Heart left ventricle (tissue), 16 donors: ENCODE measurements around the gene ACOX1. TPM values are rescaled to one million over a fixed set of nuclear protein-coding genes. Genes with fewer than 3 reads are reported as not detected.
A peak's percentile ranks its signal among the peaks of the same experiment; 100 is the strongest.

Experiments
- ATAC-seq, 4 donors: fragments of 200-7000 bp; cut with Tn5 transposase; one replicate each; pipeline ENCODE4 v1.9.1; 2020 to 2022; ENCODE audit warnings: moderate library complexity in 4 of 4, mild to moderate bottlenecking in 3 of 4, moderate number of reproducible peaks in 1 of 4
- DNase-seq, 5 donors: peaks; one replicate each; pipeline ENCODE4 v3.0.0-alpha.2; 2020
- H3K27ac ChIP-seq, 12 donors: fragments of 200-600 bp; sonication (generic) in 4 of 12; one replicate each; pipeline versions ENCODE4 v1.5.0 to v1.8.0; 2016 to 2022; ENCODE audit warnings: mild to moderate bottlenecking in 2 of 12
- H3K27me3 ChIP-seq, 9 donors: fragments of 200-600 bp; sonication (generic) in 2 of 9; one replicate each; pipeline versions ENCODE4 v1.5.1 to v1.8.0; 2016 to 2022; ENCODE audit warnings: mild to moderate bottlenecking in 3 of 9
- H3K36me3 ChIP-seq, 9 donors: fragments of 200-600 bp; sonication (generic) in 2 of 9; one replicate each; pipeline versions ENCODE4 v1.5.0 to v1.8.0; 2018 to 2022; ENCODE audit warnings: mild to moderate bottlenecking in 2 of 9
- H3K4me1 ChIP-seq, 12 donors: fragments of 200-600 bp; sonication (generic) in 4 of 12; one replicate each; pipeline versions ENCODE4 v1.5.0 to v1.8.0; 2016 to 2022; ENCODE audit warnings: mild to moderate bottlenecking in 3 of 12
- H3K4me3 ChIP-seq, 12 donors: fragments of 200-600 bp; sonication (generic) in 4 of 12; one replicate each; pipeline versions ENCODE4 v1.5.0 to v1.8.0; 2017 to 2022; ENCODE audit warnings: mild to moderate bottlenecking in 9 of 12, moderate library complexity in 4 of 12
- H3K9me3 ChIP-seq, 12 donors: fragments of 200-600 bp; sonication (generic) in 4 of 12; one replicate each; pipeline versions ENCODE4 v1.5.0 to v1.8.0; 2016 to 2022; ENCODE audit warnings: mild to moderate bottlenecking in 1 of 12
- CTCF ChIP-seq, 12 donors: fragments of 200-600 bp; sonication (generic) in 4 of 12; IDR thresholded peaks; one replicate each; pipeline versions ENCODE4 v1.5.0 to v1.8.0; 2018 to 2022; ENCODE audit warnings: antibody characterized with exemption in 12 of 12, mild to moderate bottlenecking in 5 of 12
- POLR2A ChIP-seq, 2 donors: fragments of 450-650 bp; IDR thresholded peaks; one replicate each; pipeline ENCODE4 v1.6.1; 2017; ENCODE audit warnings: antibody characterized with exemption in 2 of 2, mild to moderate bottlenecking in 2 of 2, moderate library complexity in 2 of 2
- WGBS, 4 donors: extraction: QIAGEN DNeasy Blood & Tissue Kit in 2 of 4; methylation state at CpG; one replicate each; pipeline versions ENCODE4 v1.1.5 to v1.1.7; 2013 to 2018; 5-methylcytosine and 5-hydroxymethylcytosine counted together
- intact Hi-C, 10 donors: fragments of 100-400 bp; cut with DNase I; formaldehyde crosslinking; loops; one replicate each; pipeline versions ENCODE4 v1.11.1 to v1.14.2; 2022
- long read RNA-seq, 3 donors: library from polyadenylated mRNA; unstranded; transcript quantifications; one replicate each; pipeline ENCODE4 v2.0.0, GENCODE V29; 2020 to 2021
- polyA plus RNA-seq, 2 donors: library from polyadenylated mRNA; stranded (reverse); fragments of 200-250 nt; gene quantifications; one replicate each; pipeline ENCODE4 v1.2.3, GENCODE V29; 2013
- total RNA-seq, 9 donors: library from RNA; depleted of rRNA in 2 of 9; stranded (reverse); fragments of >200 nt in 2 of 9; fragmentation: NEBNext Ultra II Directional in 3 of 9; extraction: Animal tissue kit (Norgen Biotek cat#: 25700) in 3 of 9; gene quantifications; one replicate each; pipeline versions ENCODE4 v1.1.0 to v1.2.4, GENCODE V29; 2016 to 2023
- donor health status: ischemic (EF 13 %, LVEDD 7.1; RV severe dilation, severe dysfunction).
- donor health status: healthy with polysubstance abuse.
- donor health status: DM: no; HTN: yes; CAD: no.
- donor health status: DM: no; HTN: no; CAD: no.
- donor health status: ischemic (EF 25% LVEDD 6.9; RV normal size, moderate dysfunction).
- donor health status: ischemic (EF 25% LVEDD 5.7; RV mildly dilated, moderate dysfunction).
- donor health status: healthy.
- donor health status: DM: yes; HTN: yes; CAD: no.
- donor health status: ischemic (EF 35%, LVEDD 5.7; RV mildly dilated, moderate dysfunction).
- donor health status: nonischemic (EF 11% LVEDD 7.7; RV severe dilation, severe dysfunction).
- donor health status: DM: yes; HTN: yes; CAD: no.
- donor health status: PGD.
- donor health status: ischemic (EF 29% LVEDD 5.4; RV normal size, mild dysfunction).
- donor health status: nonischemic (EF 23%, LVEDD 6.1; RV moderate dilation, normal function).

ACOX1 gene
- total RNA-seq = 100 to 1,000 TPM in 2 of 9 donors, 10 to 100 TPM in 7; 65.5 to 117 (median 84.8) TPM
- polyA plus RNA-seq = 10 to 100 TPM; 19.5 to 28.7 TPM
- long read RNA-seq, donor 1, full-length matches to known transcripts = 65 of 87 reads
- long read RNA-seq, donor 1, partial matches to known transcripts = 5 of 87 reads
- long read RNA-seq, donor 1, other reads (novel, unspliced or antisense) = 17 of 87 reads
- long read RNA-seq, donor 2, full-length matches to known transcripts = 158 of 190 reads
- long read RNA-seq, donor 2, partial matches to known transcripts = 9 of 190 reads
- long read RNA-seq, donor 2, other reads (novel, unspliced or antisense) = 23 of 190 reads
- long read RNA-seq, donor 3, full-length matches to known transcripts = 61 of 74 reads
- long read RNA-seq, donor 3, partial matches to known transcripts = 3 of 74 reads
- long read RNA-seq, donor 3, other reads (novel, unspliced or antisense) = 10 of 74 reads

- peaks cover 0 to 22% (median 3%) of the 10 kb centered on the region in 9 donors for H3K36me3 ChIP-seq
- no peaks in the 10 kb centered on the region for H3K27me3 ChIP-seq
- peak; percentile 97 to 99 (median 98) for ATAC-seq
- TF ChIP-seq CTCF (IDR thresholded peaks at IDR 0.05) (peak in 11 of 12 donors; percentile 8 to 64 (median 34)), POLR2A (IDR thresholded peaks at IDR 0.05) (peak; percentile 25 to 94)
- H3K9me3 ChIP-seq = no peaks in the 10 kb centered on the region
- H3K4me3 ChIP-seq = peak within 1 kb of the TSS; percentile 59 to 93 (median 79)
- intact Hi-C loops = loop anchor here in 3 of 10 donors (2.0 to 5.0 kb wide), 2 partner anchors 37 to 74 kb away; partner anchors contain the start of genes FBF1 (in 2 of the 3) and MRPL38 (in 2 of the 3)
- peak within 1 kb of the TSS; percentile 92 to 100 (median 98) for H3K27ac ChIP-seq
- WGBS, 4 donors = 0 to 1% (median 0%) methylated on average over 18 to 72 of the region's 72 CpGs
- DNase-seq = peak; percentile 98 to 99 (median 99)
- H3K4me1 ChIP-seq = peaks cover 0 to 64% (median 35%) of the 10 kb centered on the region in 12 donors
Measured at GRCh38 chr17:75978938-75979704, at the start of gene ACOX1, which contains the start of gene TEN1. Gene ACOX1 (minus strand): TSS chr17:75979166. CDS start chr17:75979073, 93 bp downstream. Gene TEN1 (plus strand): TSS chr17:75979240. CDS start chr17:75986193, 6,953 bp downstream.

- ATAC-seq (peak in 1 of 4 donors; percentile 13), DNase-seq (no peak)
- Histone ChIP-seq H3K9me3 (no peaks in the 10 kb centered on the region), H3K27me3 (no peaks in the 10 kb centered on the region), H3K27ac (peak within 1 kb of the TSS in 1 of 12 donors; percentile 57), H3K4me1 (peaks cover 0 to 10% (median 5%) of the 10 kb centered on the region in 12 donors), H3K36me3 (no peaks in the 10 kb centered on the region), H3K4me3 (no peak within 1 kb of the TSS)
- TF ChIP-seq POLR2A (IDR thresholded peaks at IDR 0.05) = no peak
- TF ChIP-seq CTCF (IDR thresholded peaks at IDR 0.05) = no peak
- intact Hi-C loops = no loop called here
- WGBS, 4 donors = 86 to 90% (median 89%) methylated on average over 8 to 24 of the region's 24 CpGs
Measured at GRCh38 chr17:76027159-76027839, 48.3 kb upstream of the ACOX1 start, which contains the start of gene EVPL. Gene EVPL (minus strand): TSS chr17:76027306. CDS start chr17:76027198, 108 bp downstream.

- no peaks in the 10 kb centered on the region for H3K27me3 ChIP-seq
- no peak overlapping the region for H3K4me3 ChIP-seq
- WGBS, 4 donors = 76 to 83% (median 82%) methylated on average over 10 to 15 of the region's 15 CpGs
- peaks cover 0 to 10% (median 5%) of the 10 kb centered on the region in 12 donors for H3K4me1 ChIP-seq
- TF ChIP-seq CTCF (IDR thresholded peaks at IDR 0.05) = no peak
- TF ChIP-seq POLR2A (IDR thresholded peaks at IDR 0.05) = no peak
- no peak for DNase-seq
- intact Hi-C loops = no loop called here
- peak overlapping the region in 1 of 12 donors; percentile 57 for H3K27ac ChIP-seq
- ATAC-seq = no peak
- H3K36me3 ChIP-seq = no peaks in the 10 kb centered on the region
- no peaks in the 10 kb centered on the region for H3K9me3 ChIP-seq
Measured at GRCh38 chr17:76026714-76027158, 47.8 kb upstream of the ACOX1 start.
